Suprapubic skin (tissue), 4 donors: ENCODE results near the gene LCP1. TPM values are rescaled to one million over a fixed set of nuclear protein-coding genes. Genes with fewer than 3 reads are reported as not detected.

ENCODE experiments used
- DNase-seq, 2 donors: peaks; one replicate each; pipeline ENCODE4 v3.0.0-alpha.2; 2019; ENCODE audit warnings: low spot score in 2 of 2
- H3K27ac ChIP-seq: fragments of 200-600 bp; sonication (generic); one replicate; pipeline ENCODE4 v1.5.1; 2019
- H3K27me3 ChIP-seq: fragments of 200-600 bp; sonication (generic); one replicate; pipeline ENCODE4 v1.5.1; 2019
- H3K36me3 ChIP-seq: fragments of 200-600 bp; sonication (generic); one replicate; pipeline ENCODE4 v1.5.1; 2019
- H3K4me1 ChIP-seq: fragments of 200-600 bp; sonication (generic); one replicate; pipeline ENCODE4 v1.5.1; 2019
- H3K4me3 ChIP-seq: fragments of 200-600 bp; sonication (generic); one replicate; pipeline ENCODE4 v1.5.1; 2019; ENCODE audit warnings: mild to moderate bottlenecking
- H3K9me3 ChIP-seq: fragments of 200-600 bp; sonication (generic); one replicate; pipeline ENCODE4 v1.5.1; 2019
- CTCF ChIP-seq, 2 donors: fragments of 200-600 bp in 1 of 2; fragments of 450-650 bp in 1 of 2; sonication (generic) in 1 of 2; IDR thresholded peaks; one replicate each; pipeline ENCODE4 v1.5.1; 2016 to 2019; ENCODE audit warnings: antibody characterized with exemption in 2 of 2, mild to moderate bottlenecking in 1 of 2, moderate library complexity in 1 of 2
- EP300 ChIP-seq: sonication (generic); formaldehyde crosslinking; IDR thresholded peaks from one replicate; pipeline ENCODE4 v1.6.1; 2017; ENCODE audit warnings: antibody characterized with exemption
- POLR2A ChIP-seq, 2 donors: fragments of 450-650 bp; IDR thresholded peaks; one replicate each; pipeline ENCODE4 v1.6.1; 2017; ENCODE audit warnings: antibody characterized with exemption in 2 of 2, mild to moderate bottlenecking in 2 of 2, moderate library complexity in 2 of 2
- POLR2AphosphoS5 ChIP-seq, 3 donors: sonication (generic); formaldehyde crosslinking; IDR thresholded peaks; one replicate each; pipeline ENCODE4 v1.6.1; 2017; ENCODE audit warnings: antibody characterized with exemption in 3 of 3
- WGBS: methylation state at CpG from one replicate; pipeline ENCODE4 v1.1.5; 2018; 5-methylcytosine and 5-hydroxymethylcytosine counted together
- total RNA-seq, 4 donors: library from RNA; depleted of rRNA; stranded (reverse); fragments of >200 nt; gene quantifications; one replicate each; pipeline ENCODE4 v1.1.0, GENCODE V29; 2016

LCP1 gene
- total RNA-seq, 4 donors from 2014 or later = 16.1 to 50.2 (median 27.4) TPM

- Histone ChIP-seq H3K4me3 (no peak overlapping the region), H3K27ac (no peak overlapping the region), H3K27me3 (no peaks in the 10 kb centered on the region), H3K9me3 (no peaks in the 10 kb centered on the region), H3K4me1 (peaks cover 12% of the 10 kb centered on the region), H3K36me3 (no peaks in the 10 kb centered on the region)
- no peak for TF ChIP-seq POLR2A (IDR thresholded peaks at IDR 0.05)
- no peak for TF ChIP-seq CTCF (IDR thresholded peaks at IDR 0.05)
- TF ChIP-seq EP300 = no peak
- TF ChIP-seq POLR2AphosphoS5 (IDR thresholded peaks at IDR 0.05) = no peak
- 79% methylated on average over 4 of the region's 4 CpGs for WGBS
- DNase-seq = no peak
Measured at GRCh38 chr13:46116653-46117502, 65.1 kb downstream of the LCP1 start.

- H3K27ac ChIP-seq = no peak overlapping the region
- H3K36me3 ChIP-seq = no peaks in the 10 kb centered on the region
- no peaks in the 10 kb centered on the region for H3K4me1 ChIP-seq
- WGBS = 87% methylated on average over 9 of the region's 9 CpGs
- peaks cover 4% of the 10 kb centered on the region for H3K27me3 ChIP-seq
- no peaks in the 10 kb centered on the region for H3K9me3 ChIP-seq
- DNase-seq = no peak
- TF ChIP-seq EP300 (no peak), CTCF (IDR thresholded peaks at IDR 0.05) (no peak), POLR2A (IDR thresholded peaks at IDR 0.05) (no peak), POLR2AphosphoS5 (IDR thresholded peaks at IDR 0.05) (no peak)
- H3K4me3 ChIP-seq = no peak overlapping the region
Measured at GRCh38 chr13:46114613-46115012, 67.4 kb downstream of the LCP1 start.

GRCh38 chr13:46113596-46113995 is 68.4 kb downstream of the LCP1 start:
- no peak overlapping the region for H3K4me3 ChIP-seq
- no peak for TF ChIP-seq EP300
- TF ChIP-seq CTCF (IDR thresholded peaks at IDR 0.05) = no peak
- TF ChIP-seq POLR2A (IDR thresholded peaks at IDR 0.05) = no peak
- no peak for TF ChIP-seq POLR2AphosphoS5 (IDR thresholded peaks at IDR 0.05)
- WGBS = 80% methylated on average over 2 of the region's 2 CpGs
- H3K27me3 ChIP-seq = peaks cover 4% of the 10 kb centered on the region
- H3K4me1 ChIP-seq = no peaks in the 10 kb centered on the region
- no peak overlapping the region for H3K27ac ChIP-seq
- no peak for DNase-seq
- no peaks in the 10 kb centered on the region for H3K36me3 ChIP-seq
- no peaks in the 10 kb centered on the region for H3K9me3 ChIP-seq

- TF ChIP-seq EP300 = no peak
- no peak for TF ChIP-seq CTCF (IDR thresholded peaks at IDR 0.05)
- TF ChIP-seq POLR2AphosphoS5 (IDR thresholded peaks at IDR 0.05) = no peak
- TF ChIP-seq POLR2A (IDR thresholded peaks at IDR 0.05) = no peak
- DNase-seq = no peak
- Histone ChIP-seq H3K27ac (no peak overlapping the region), H3K36me3 (no peaks in the 10 kb centered on the region), H3K4me3 (no peak overlapping the region), H3K27me3 (peaks cover 4% of the 10 kb centered on the region), H3K4me1 (no peaks in the 10 kb centered on the region), H3K9me3 (no peaks in the 10 kb centered on the region)
Measured at GRCh38 chr13:46111151-46111550, 70.8 kb downstream of the LCP1 start.

- Histone ChIP-seq H3K9me3 (no peaks in the 10 kb centered on the region), H3K27ac (no peak overlapping the region), H3K4me3 (no peak overlapping the region), H3K4me1 (no peaks in the 10 kb centered on the region), H3K27me3 (peaks cover 4% of the 10 kb centered on the region), H3K36me3 (no peaks in the 10 kb centered on the region)
- no peak for DNase-seq
- 76% methylated on average over 4 of the region's 4 CpGs for WGBS
- no peak for TF ChIP-seq POLR2A (IDR thresholded peaks at IDR 0.05)
- TF ChIP-seq EP300 = no peak
- TF ChIP-seq POLR2AphosphoS5 (IDR thresholded peaks at IDR 0.05) = no peak
- TF ChIP-seq CTCF (IDR thresholded peaks at IDR 0.05) = no peak
Measured at GRCh38 chr13:46109451-46109850, 72.5 kb downstream of the LCP1 start.
